SIG-M5 treated with dmso at 0.1 percent for 504 hours (cell line): ENCODE data around the gene OR5M10.
A peak's percentile ranks its signal among the peaks of the same experiment; 100 is the strongest.
"Not testable (repeated sequence)": the region's sequence is repeated elsewhere in the genome, so short reads cannot be mapped to it uniquely, and the experiment has no call there.

Source experiments
- DNase-seq: peaks from one replicate; lab custom pipeline; 2025; ENCODE audit not compliant: unreplicated experiment; lab: John Stamatoyannopoulos, UW

Gene OR5M10

DNA sequence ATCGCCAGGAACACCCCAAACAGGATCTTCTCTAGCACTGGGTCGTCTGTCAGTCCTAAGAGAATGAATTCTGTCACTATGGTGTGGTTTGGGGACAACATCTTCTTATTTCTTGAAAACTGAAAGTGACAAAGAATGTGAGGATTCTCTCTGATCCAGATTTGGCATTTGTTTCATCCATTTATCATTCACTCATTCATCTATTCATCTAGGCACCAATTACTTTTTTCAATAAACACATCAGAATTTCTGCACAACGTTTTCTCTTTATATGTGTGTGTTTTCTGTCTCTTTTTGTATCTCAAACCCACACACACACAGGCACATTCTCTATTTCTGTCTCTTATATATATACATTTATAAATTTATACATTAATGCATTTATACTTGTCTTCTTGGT is at the start of gene OR5M10:
Gene OR5M10, minus strand, starts transcription at position 101 of the 400 bp plus-strand sequence. Its CDS starts 0 bp downstream, at position 101.
- DNase-seq, result no peak

DNA sequence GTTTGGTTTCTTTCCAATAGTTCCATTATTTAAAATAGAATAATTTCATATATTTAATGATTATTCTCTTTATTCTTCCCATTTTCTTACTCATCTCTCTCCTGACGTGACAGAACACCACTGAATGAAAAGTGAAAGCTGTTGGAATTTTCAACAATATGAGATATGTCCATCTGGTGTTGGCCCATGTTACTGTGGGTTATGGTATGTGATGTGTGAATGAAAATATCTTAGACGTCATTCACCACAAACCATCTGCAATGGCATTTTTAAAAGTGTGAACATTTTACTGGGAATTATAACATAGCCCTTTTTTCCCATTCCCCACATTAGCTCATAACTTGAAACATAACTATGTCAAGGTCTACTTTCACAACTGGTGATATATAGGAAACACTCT is 48.4 kb upstream of the OR5M10 start:
- no peak for DNase-seq

DNA sequence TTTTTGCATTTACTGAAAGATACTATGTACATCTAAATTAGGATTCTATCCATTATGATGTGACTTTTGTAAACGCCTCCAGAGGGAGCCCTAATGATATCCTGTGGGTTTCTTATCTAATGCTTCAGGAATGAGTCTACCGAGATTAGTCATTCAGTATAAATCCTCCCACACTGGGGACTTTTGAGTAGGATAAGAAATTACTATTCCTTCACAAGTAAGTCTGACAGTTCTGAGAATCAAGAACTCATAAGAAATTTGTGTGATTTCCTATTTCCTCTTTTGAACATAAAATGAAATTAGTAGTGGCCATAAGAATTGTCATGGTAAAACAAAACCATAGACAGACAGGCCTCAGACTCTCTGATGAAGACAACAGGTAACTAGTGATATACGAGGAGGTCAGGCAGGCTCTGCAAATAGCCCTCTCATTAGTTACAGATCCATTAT is 47.2 kb upstream of the OR5M10 start:
- peak; percentile 7 for DNase-seq

DNA sequence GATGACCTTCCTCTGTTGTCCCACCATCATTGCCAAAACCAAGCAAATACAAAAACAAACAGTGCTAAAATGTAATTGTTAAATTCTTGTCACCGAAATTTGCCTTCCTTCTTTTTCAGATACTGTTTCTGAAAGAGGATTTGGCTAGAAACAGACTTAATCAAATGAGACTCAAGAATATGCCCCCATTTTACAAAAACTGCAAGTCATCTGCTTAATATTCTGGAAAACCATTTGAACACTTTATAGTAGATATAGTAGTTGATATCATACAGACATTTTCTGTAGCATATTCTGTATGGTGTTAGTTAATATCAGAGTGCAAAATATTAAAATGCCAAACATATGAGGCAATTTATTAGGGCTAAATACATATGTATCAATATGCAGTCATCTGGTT is 33.7 kb upstream of the OR5M10 start:
- DNase-seq, result no peak

DNA sequence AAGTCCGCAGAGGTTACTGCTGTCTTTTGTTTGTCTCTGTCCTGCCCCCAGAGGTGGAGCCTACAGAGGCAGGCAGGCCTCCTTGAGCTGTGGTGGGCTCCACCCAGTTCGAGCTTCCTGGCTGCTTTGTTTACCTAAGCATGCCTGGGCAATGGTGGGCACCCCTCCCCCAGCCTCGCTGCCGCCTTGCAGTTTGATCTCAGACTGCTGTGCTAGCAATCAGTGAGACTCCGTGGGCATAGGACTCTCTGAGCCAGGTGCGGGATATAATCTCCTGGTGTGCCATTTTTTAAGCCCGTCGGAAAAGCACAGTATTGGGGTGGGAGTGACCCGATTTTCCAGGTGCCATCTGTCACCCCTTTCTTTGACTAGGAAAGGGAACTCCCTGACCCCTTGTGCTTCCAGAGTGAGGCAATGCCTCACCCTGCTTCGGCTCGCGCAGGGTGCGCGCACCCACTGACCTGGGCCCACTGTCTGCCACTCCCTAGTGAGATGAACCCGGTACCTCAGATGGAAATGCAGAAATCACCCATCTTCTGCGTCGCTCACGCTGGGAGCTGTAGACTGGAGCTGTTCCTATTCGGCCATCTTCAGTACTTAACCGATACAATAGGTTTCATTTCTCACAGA is 14.7 kb upstream of the OR5M10 start:
- DNase-seq, result not testable (repeated sequence)

DNA sequence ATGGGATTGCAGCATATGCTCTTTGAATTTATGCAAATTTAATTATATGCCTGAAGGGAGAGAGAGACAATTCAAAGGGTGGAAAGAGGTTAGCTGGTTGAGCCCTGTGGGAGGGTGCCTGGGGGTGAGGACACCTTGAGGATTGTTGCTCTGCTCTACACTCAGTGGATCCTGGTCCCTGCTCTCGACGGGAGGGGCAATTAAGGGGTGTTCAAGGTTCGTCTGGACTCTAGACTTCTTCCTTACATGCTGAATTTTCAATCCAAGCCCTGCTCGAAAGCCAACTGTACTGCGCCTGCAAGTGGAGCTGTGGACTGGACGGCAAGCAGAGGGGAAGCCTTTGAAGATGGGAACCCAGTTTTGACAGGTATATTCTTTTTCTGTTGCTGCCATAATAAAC is 18.9 kb downstream of the OR5M10 start:
- DNase-seq, result no peak

DNA sequence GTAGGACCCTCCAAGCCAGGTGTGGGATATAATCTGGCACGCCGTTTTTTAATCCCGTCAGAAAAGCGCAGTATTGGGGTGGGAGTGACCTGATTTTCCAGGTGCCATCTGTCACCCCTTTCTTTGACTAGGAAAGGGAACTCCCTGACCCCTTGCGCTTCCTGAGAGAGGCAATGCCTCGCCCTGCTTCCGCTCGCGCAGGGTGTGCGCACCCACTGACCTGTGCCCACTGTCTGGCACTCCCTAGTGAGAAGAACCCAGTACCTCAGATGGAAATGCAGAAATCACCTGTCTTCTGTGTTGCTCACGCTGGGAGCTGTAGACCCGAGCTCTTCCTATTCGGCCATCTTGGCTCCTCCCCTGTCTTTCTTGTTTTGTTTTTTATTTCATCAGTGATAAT is 22.8 kb downstream of the OR5M10 start:
- DNase-seq, result not testable (repeated sequence)

DNA sequence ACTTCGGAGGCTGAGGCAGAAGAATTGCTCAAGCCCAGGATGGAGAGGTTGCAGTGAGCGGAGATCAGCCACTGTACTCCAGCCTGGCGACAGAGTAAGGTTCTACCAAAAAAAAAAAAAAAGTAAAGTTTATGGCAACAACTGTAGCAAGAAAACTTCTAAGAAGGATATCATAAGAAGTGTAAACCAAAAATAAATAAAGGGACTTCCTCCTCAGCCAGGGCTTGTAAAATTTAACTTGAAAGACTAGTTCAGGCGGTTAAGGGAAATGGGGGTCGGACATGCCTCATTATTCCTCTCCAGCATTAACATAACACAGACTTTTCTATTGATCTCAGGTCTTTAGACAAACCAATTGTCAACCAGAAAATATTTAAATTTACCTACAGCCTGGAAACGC is 32.0 kb downstream of the OR5M10 start:
- DNase-seq, result no peak

DNA sequence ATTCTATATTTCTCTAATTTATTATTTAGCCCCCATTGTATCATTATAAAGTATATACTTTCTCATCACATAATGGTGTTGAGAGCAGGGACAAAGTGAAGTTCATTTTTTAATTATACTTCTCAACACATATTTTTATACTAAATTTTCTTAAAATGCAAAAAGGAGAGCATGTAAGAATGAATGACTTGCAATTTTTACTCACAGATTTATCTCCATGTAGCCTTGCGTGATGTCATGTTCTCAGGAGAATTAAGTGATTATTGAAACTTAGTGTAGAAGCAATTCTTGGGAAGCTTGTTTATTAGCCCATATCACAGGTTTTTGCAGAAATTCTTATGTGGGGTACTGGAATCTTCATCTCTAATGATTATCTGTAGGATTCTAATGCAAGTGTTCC is 33.8 kb downstream of the OR5M10 start:
- DNase-seq, result no peak

DNA sequence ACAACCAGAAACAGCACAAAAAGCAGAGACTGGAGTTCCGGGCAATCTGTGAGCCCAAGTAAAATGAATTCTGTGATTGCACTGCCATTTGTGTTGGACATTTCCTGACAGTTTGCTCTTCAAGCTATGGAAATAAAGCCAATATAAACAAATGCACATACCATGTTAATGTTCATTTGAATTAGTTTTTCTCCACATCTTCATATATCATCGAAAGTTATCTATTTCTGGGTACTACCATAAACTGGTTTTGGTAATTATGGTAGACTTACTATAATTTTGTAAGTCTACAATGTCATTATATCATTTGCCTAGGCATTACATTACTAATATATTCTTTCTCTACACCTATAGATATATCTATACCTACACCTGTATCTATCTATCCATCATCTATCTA is 34.4 kb downstream of the OR5M10 start, which contains the start of gene OR5M11:
Gene OR5M11, minus strand, starts transcription at position 101 of the 400 bp plus-strand sequence. Its CDS starts 0 bp downstream, at position 101.
- DNase-seq, result no peak

DNA sequence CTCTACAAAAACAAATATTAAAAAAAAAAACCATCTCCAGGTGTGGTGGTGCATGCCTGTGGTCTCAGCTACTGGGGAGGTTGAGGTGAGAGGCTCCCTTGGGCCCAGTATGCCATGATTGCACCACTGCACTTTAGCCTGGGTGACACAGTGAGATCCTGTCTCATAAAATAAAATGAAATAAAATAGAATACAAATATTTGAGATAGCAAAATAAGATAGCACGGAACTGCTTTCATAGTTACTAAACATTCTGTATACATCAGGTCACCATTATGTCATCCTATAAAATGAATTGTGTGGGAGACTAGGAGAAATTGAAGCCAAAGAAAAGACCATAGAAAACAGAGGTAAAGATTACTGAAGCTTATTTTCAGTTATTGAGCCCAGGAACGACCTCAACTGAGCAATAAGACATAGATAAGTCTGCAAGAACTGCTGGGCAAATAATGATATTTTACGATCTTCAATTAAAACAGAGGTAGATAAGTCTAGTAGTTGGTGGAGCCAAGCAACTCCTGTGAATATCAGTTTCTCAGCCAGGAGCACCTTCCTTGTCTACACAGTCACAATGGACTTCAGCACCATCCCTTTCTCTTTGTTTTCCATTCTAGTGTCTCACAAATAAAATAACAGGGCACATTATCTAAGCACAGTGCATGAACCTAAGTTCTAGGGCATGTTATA is 44.3 kb downstream of the OR5M10 start:
- DNase-seq, result no peak

DNA sequence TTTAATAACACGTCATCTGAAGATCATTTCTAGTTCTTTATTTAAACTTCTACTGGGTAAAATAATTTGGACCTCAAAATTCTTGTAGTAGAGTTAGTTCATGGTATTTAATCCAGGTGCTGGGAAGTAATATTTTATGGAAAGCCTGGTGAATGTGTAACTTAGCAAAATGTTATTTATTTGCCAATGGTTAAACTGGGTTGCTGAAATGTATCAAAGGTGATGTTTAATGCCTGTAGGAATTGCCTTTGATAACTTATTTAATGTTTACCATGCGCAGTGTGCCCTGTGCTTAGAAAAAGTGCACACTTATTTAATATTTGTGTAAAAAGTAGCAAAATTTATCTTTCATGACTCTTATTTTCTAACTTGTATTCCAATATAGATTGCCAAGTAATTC is 45.7 kb downstream of the OR5M10 start:
- no peak for DNase-seq
